ENCODE measurements around the gene AP2S1.

- TF ChIP-seq CTCF (conservative IDR thresholded peaks at IDR 0.05 in 1 of 2, IDR thresholded peaks at IDR 0.05 in 1 of 2; ENCODE audit: low read depth in 1 of 2, low read length in 2 of 2) (no peak), EZH2 (IDR thresholded peaks at IDR 0.05; ENCODE audit: low read length, missing control alignments) (no peak)
These were observed 40.9 kb downstream of the AP2S1 start for GRCh38 chr19:46809534-46810272.
